Natural killer cell (primary cell): ENCODE measurements around the gene KLHDC7B. TPM values are rescaled to one million over a fixed set of nuclear protein-coding genes. Genes with fewer than 3 reads are reported as not detected.

Source experiments
- ATAC-seq, 3 donors: fragments of 150-1000 bp in 2 of 3; fragments of 200-7000 bp in 1 of 3; cut with Tn5 transposase; 1 replicate in 1 of 3; 2 replicates in 2 of 3; pipeline ENCODE4 v1.10.0; 2021; ENCODE audit warnings: mild to moderate bottlenecking in 2 of 3, moderate library complexity in 2 of 3
- DNase-seq, 2 donors: peaks; one replicate each; pipeline versions ENCODE4 v3.0.0 to v3.0.0-alpha.2; 2013 to 2021; ENCODE audit warnings: mixed read lengths in 1 of 2
- H3K27ac ChIP-seq: one replicate; pipeline ENCODE4 v1.5.1; 2013; ENCODE audit warnings: mild to moderate bottlenecking, low read length
- H3K27me3 ChIP-seq: one replicate; pipeline ENCODE4 v1.6.1; 2013; ENCODE audit warnings: low read length; ENCODE audit not compliant: control insufficient read depth, insufficient read depth
- H3K36me3 ChIP-seq: one replicate; pipeline ENCODE4 v1.6.1; 2013; ENCODE audit warnings: low read length; ENCODE audit not compliant: control insufficient read depth, insufficient read depth
- H3K4me1 ChIP-seq: one replicate; pipeline ENCODE4 v1.6.1; 2013; ENCODE audit warnings: low read length; ENCODE audit not compliant: control insufficient read depth, insufficient read depth
- H3K4me3 ChIP-seq: one replicate; pipeline ENCODE4 v1.5.1; 2013; ENCODE audit warnings: low read length
- H3K9me3 ChIP-seq: one replicate; pipeline ENCODE4 v1.6.1; 2013; ENCODE audit warnings: low read length; ENCODE audit not compliant: control insufficient read depth, insufficient read depth
- H3K27ac Mint-ChIP-seq, 2 donors: one replicate each; pipeline ENCODE4 v1.8.0; 2022; ENCODE audit warnings: mild to moderate bottlenecking in 2 of 2, mixed read lengths in 2 of 2, moderate library complexity in 1 of 2
- H3K27me3 Mint-ChIP-seq, 2 donors: one replicate each; pipeline ENCODE4 v1.8.0; 2022; ENCODE audit warnings: low read depth in 2 of 2, mixed read lengths in 2 of 2
- H3K36me3 Mint-ChIP-seq: one replicate; pipeline ENCODE4 v1.8.0; 2022; ENCODE audit warnings: mixed read lengths
- H3K4me1 Mint-ChIP-seq, 2 donors: one replicate each; pipeline ENCODE4 v1.8.0; 2022; ENCODE audit warnings: mixed read lengths in 2 of 2
- H3K4me3 Mint-ChIP-seq: one replicate; pipeline ENCODE4 v1.8.0; 2022; ENCODE audit warnings: mild to moderate bottlenecking, moderate library complexity, mixed read lengths
- H3K9me3 Mint-ChIP-seq, 2 donors: one replicate each; pipeline ENCODE4 v1.8.0; 2022; ENCODE audit warnings: mixed read lengths in 2 of 2
- WGBS: methylation state at CpG from one replicate; pipeline ENCODE4 v1.1.7; 2013; ENCODE audit warnings: missing lambda C conversion rate; ENCODE audit not compliant: insufficient coverage; 5-methylcytosine and 5-hydroxymethylcytosine counted together
- intact Hi-C: fragments of 100-400 bp; cut with micrococcal nuclease; formaldehyde crosslinking; loops from one replicate; pipeline ENCODE4 v1.14.2; 2022
- total RNA-seq, 4 donors: library from RNA; stranded (reverse); fragments of 120-200 nt in 1 of 4; gene quantifications; one replicate each; pipeline versions ENCODE4 v1.2.3 to v1.2.4, GENCODE V29; 2013 to 2022
- TF ChIP-seq, protein P1 (sequence below): fragments of 200-600 bp; IDR thresholded peaks from one replicate; pipeline ENCODE4 v1.8.0; 2022; ENCODE audit warnings: antibody characterized with exemption

KLHDC7B gene
- total RNA-seq, 3 donors from 2014 or later (not counting 1 experiment from before 2014, with no cell fraction given): 2.4 to 6.9 (median 5.3) TPM

- H3K9me3 Mint-ChIP-seq: no peaks in the 10 kb centered on the region
- no peak overlapping the region for H3K4me3 Mint-ChIP-seq
- WGBS: 82% methylated on average over 3 of the region's 3 CpGs
- Histone ChIP-seq H3K36me3 (no peaks in the 10 kb centered on the region), H3K27me3 (peaks cover 11% of the 10 kb centered on the region), H3K9me3 (no peaks in the 10 kb centered on the region), H3K27ac (no peak overlapping the region), H3K4me3 (no peak overlapping the region), H3K4me1 (peaks cover 4% of the 10 kb centered on the region)
- DNase-seq: no peak
- peaks cover 11% of the 10 kb centered on the region for H3K36me3 Mint-ChIP-seq
- TF ChIP-seq, protein P1, sequence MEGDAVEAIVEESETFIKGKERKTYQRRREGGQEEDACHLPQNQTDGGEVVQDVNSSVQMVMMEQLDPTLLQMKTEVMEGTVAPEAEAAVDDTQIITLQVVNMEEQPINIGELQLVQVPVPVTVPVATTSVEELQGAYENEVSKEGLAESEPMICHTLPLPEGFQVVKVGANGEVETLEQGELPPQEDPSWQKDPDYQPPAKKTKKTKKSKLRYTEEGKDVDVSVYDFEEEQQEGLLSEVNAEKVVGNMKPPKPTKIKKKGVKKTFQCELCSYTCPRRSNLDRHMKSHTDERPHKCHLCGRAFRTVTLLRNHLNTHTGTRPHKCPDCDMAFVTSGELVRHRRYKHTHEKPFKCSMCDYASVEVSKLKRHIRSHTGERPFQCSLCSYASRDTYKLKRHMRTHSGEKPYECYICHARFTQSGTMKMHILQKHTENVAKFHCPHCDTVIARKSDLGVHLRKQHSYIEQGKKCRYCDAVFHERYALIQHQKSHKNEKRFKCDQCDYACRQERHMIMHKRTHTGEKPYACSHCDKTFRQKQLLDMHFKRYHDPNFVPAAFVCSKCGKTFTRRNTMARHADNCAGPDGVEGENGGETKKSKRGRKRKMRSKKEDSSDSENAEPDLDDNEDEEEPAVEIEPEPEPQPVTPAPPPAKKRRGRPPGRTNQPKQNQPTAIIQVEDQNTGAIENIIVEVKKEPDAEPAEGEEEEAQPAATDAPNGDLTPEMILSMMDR: no peak
- no peak overlapping the region for H3K27ac Mint-ChIP-seq
- intact Hi-C loops: no loop called here
- ATAC-seq: no peak
- H3K27me3 Mint-ChIP-seq: peaks cover 8 to 14% of the 10 kb centered on the region in 2 donors
- no peaks in the 10 kb centered on the region for H3K4me1 Mint-ChIP-seq
These were observed 49.5 kb downstream of the KLHDC7B start for GRCh38 chr22:50595189-50595588.

GRCh38 chr22:50597097-50597496 is 51.4 kb downstream of the KLHDC7B start:
- Mint-ChIP-seq H3K36me3 (peaks cover 11% of the 10 kb centered on the region), H3K27me3 (peaks cover 16 to 17% of the 10 kb centered on the region in 2 donors), H3K4me1 (peaks cover 0 to 7% of the 10 kb centered on the region in 2 donors), H3K9me3 (no peaks in the 10 kb centered on the region), H3K4me3 (no peak overlapping the region), H3K27ac (no peak overlapping the region)
- intact Hi-C loops: no loop called here
- Histone ChIP-seq H3K4me1 (peaks cover 8% of the 10 kb centered on the region), H3K27ac (no peak overlapping the region), H3K4me3 (no peak overlapping the region), H3K36me3 (no peaks in the 10 kb centered on the region), H3K27me3 (peaks cover 20% of the 10 kb centered on the region), H3K9me3 (no peaks in the 10 kb centered on the region)
- DNase-seq (no peak), ATAC-seq (no peak)
- WGBS: 93% methylated on average over 5 of the region's 5 CpGs
- TF ChIP-seq, protein P1: no peak

GRCh38 chr22:50599816-50600455 is 54.2 kb downstream of the KLHDC7B start:
- intact Hi-C loops: no loop called here
- no peaks in the 10 kb centered on the region for H3K9me3 Mint-ChIP-seq
- H3K36me3 ChIP-seq: no peaks in the 10 kb centered on the region
- H3K4me1 Mint-ChIP-seq: peaks cover 0 to 10% of the 10 kb centered on the region in 2 donors
- H3K36me3 Mint-ChIP-seq: peaks cover 11% of the 10 kb centered on the region
- H3K4me3 Mint-ChIP-seq: no peak overlapping the region
- ATAC-seq: peak; percentile 88 to 100 (median 94)
- peaks cover 33% of the 10 kb centered on the region for H3K27me3 ChIP-seq
- no peak overlapping the region for H3K27ac Mint-ChIP-seq
- no peak overlapping the region for H3K27ac ChIP-seq
- no peaks in the 10 kb centered on the region for H3K9me3 ChIP-seq
- WGBS: 17% methylated on average over 52 of the region's 52 CpGs
- peak; percentile 70 to 78 for DNase-seq
- TF ChIP-seq, protein P1: no peak
- H3K4me1 ChIP-seq: peaks cover 8% of the 10 kb centered on the region
- peaks cover 28 to 33% of the 10 kb centered on the region in 2 donors for H3K27me3 Mint-ChIP-seq
- no peak overlapping the region for H3K4me3 ChIP-seq

GRCh38 chr22:50600538-50600937 is 54.8 kb downstream of the KLHDC7B start, which contains the start of gene MAPK8IP2:
MAPK8IP2 (plus strand) TSS chr22:50600793; CDS start chr22:50600819, 26 bp downstream.
- Mint-ChIP-seq H3K4me1 (peaks cover 0 to 10% of the 10 kb centered on the region in 2 donors), H3K27me3 (peaks cover 28 to 36% of the 10 kb centered on the region in 2 donors), H3K27ac (no peak within 1 kb of the TSS), H3K9me3 (no peaks in the 10 kb centered on the region), H3K4me3 (peak within 1 kb of the TSS; percentile 74), H3K36me3 (peaks cover 11% of the 10 kb centered on the region)
- Histone ChIP-seq H3K4me1 (peaks cover 8% of the 10 kb centered on the region), H3K9me3 (no peaks in the 10 kb centered on the region), H3K27ac (no peak within 1 kb of the TSS), H3K27me3 (peaks cover 38% of the 10 kb centered on the region), H3K36me3 (no peaks in the 10 kb centered on the region), H3K4me3 (no peak within 1 kb of the TSS)
- peak in 2 of 3 donors; percentile 17 to 40 for ATAC-seq
- intact Hi-C loops: no loop called here
- peak in 1 of 2 donors; percentile 35 for DNase-seq
- TF ChIP-seq, protein P1: no peak
- 1% methylated on average over 56 of the region's 61 CpGs for WGBS
